Measurements from ENCODE around the gene TPH2. TPM values are rescaled to one million over a fixed set of nuclear protein-coding genes. Genes with fewer than 3 reads are reported as not detected.

The TPH2 gene
- total and polyA plus RNA-seq, 2 experiments from 2014 or later: not detected

DNA sequence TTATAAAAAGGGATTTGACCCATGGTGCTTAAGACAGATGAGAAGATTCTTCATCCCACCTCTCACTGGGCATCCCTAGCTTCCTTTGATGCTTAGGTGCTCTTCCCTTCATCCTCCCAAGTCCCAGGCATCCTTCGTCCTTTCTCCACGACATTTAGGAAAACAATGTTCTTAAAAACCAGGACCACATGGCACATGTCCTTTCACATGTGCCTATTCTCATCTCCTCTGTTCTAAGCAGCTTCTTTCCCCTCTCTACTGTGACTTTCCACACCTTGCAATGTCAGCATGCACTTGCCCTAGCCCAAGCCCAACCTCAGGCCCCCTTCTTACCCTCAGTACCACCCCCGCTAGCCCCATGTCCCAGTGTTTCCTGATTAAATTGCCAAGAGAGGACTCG is 12.2 kb downstream of the TPH2 start:
- no peaks in the 10 kb centered on the region for H3K9me2 ChIP-seq (ENCODE audit: insufficient read depth)
- no peak overlapping the region for H3K4me2 ChIP-seq (ENCODE audit: unreplicated experiment)
- no peak overlapping the region for H3K27ac ChIP-seq
- no peaks in the 10 kb centered on the region for H4K20me1 ChIP-seq (ENCODE audit: insufficient read depth)
- no peak overlapping the region for H3K4me3 ChIP-seq
- no peak for DNase-seq
- H3K4me1 ChIP-seq (ENCODE audit: insufficient read depth): peaks cover 9% of the 10 kb centered on the region
- no peak overlapping the region for H2AFZ ChIP-seq
- peaks cover 7% of the 10 kb centered on the region; the same call in 1 of the 2 replicates for H3F3A ChIP-seq (ENCODE audit: insufficient read depth)
- 50 to 54% methylated on average over 4 of the region's 4 CpGs for WGBS, 2 experiments (ENCODE audit: low coverage in 1 of 2, low lambda C conversion rate in 2 of 2, missing lambda C conversion rate in 2 of 2)
- TF ChIP-seq EZH2 (IDR thresholded peaks at IDR 0.05; ENCODE audit: insufficient read depth, poor library complexity, severe bottlenecking) (no peak), EZH2phosphoT487 (IDR thresholded peaks at IDR 0.05; ENCODE audit: insufficient read depth, low read depth) (no peak)
- H3K36me3 ChIP-seq (ENCODE audit: low read depth): no peaks in the 10 kb centered on the region
- H3K9ac ChIP-seq: no peak overlapping the region
- H3K79me2 ChIP-seq (ENCODE audit: insufficient read depth): no peaks in the 10 kb centered on the region
- in situ Hi-C loops (cut with MboI): no loop called here
- H3K9me3 ChIP-seq (ENCODE audit: low read depth): no peaks in the 10 kb centered on the region
- 0 out of 2 replicates have a peak, but pooled peaks cover 4% of the 10 kb centered on the region for H3K27me3 ChIP-seq (replicated peaks; ENCODE audit: insufficient read depth)

DNA sequence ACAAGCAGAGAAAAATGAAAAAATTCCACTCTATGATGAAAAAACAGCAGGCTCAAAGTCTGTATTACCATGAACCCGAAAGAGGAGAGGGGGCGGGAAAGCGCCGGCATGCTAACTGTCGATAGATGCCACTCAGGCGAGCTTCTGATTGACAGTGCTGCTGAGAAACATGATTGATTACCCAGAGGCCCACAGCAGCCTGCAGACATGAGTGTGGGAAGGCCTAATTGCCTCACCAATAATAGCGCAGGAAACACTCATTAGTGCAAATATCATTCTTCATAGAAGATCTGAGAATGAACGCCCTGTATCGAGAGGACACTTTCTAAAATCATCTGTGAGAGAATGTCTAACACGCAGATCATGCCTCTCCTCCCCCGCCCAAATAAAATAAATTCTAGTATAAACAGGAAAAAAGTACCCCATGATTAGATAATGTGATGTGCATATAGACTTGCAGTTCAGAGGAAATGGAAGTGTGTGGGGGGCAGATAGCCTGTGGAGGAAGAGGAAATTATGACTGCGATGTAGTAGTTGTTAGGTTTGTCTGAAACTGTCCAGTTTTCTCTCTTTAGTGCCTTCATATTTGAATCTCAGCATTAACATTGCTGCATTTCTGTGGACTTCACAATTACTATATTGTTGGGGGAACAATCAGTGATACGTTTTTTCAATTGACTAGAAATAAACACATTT is 15.6 kb downstream of the TPH2 start:
- no peak for DNase-seq
- H3K4me3 ChIP-seq: no peak overlapping the region
- H3K9me2 ChIP-seq (ENCODE audit: insufficient read depth): no peaks in the 10 kb centered on the region
- H2AFZ ChIP-seq: no peak overlapping the region
- WGBS, 2 experiments (ENCODE audit: low coverage in 1 of 2, low lambda C conversion rate in 2 of 2, missing lambda C conversion rate in 2 of 2): 58% methylated on average over 13 of the region's 13 CpGs
- H3K9ac ChIP-seq: no peak overlapping the region
- H3K4me1 ChIP-seq (ENCODE audit: insufficient read depth): peaks cover 22% of the 10 kb centered on the region
- in situ Hi-C loops (cut with MboI): no loop called here
- no peaks in the 10 kb centered on the region for H3K27me3 ChIP-seq (replicated peaks; ENCODE audit: insufficient read depth)
- peaks cover 15% of the 10 kb centered on the region for H3F3A ChIP-seq (ENCODE audit: insufficient read depth)
- no peak for TF ChIP-seq EZH2phosphoT487 (IDR thresholded peaks at IDR 0.05; ENCODE audit: insufficient read depth, low read depth)
- TF ChIP-seq EZH2 (IDR thresholded peaks at IDR 0.05; ENCODE audit: insufficient read depth, poor library complexity, severe bottlenecking): no peak
- no peaks in the 10 kb centered on the region for H3K9me3 ChIP-seq (ENCODE audit: low read depth)
- no peaks in the 10 kb centered on the region for H3K36me3 ChIP-seq (ENCODE audit: low read depth)
- no peak overlapping the region for H3K4me2 ChIP-seq (ENCODE audit: unreplicated experiment)
- no peaks in the 10 kb centered on the region for H4K20me1 ChIP-seq (ENCODE audit: insufficient read depth)
- H3K79me2 ChIP-seq (ENCODE audit: insufficient read depth): no peaks in the 10 kb centered on the region
- H3K27ac ChIP-seq: no peak overlapping the region

DNA sequence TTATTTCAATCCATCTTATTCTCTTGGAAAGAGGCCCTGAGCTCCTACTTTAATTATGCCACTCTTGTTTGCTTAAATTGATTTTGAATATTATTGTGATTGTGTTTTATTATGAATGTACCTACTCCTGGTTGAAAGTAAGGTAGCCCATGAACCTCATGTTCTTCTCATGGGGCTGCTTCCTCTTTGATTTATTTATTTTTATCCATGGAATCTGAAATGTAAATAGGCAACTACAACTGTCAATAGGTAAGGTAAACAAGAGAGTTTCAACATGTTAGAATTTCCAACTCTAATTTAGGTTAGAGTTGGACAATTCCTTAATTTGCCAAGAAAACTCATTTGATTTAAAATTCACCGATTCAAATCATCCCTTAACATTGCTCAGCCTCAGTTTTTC is 16.2 kb downstream of the TPH2 start:
- no peaks in the 10 kb centered on the region for H3K27me3 ChIP-seq (replicated peaks; ENCODE audit: insufficient read depth)
- no peaks in the 10 kb centered on the region for H3K9me3 ChIP-seq (ENCODE audit: low read depth)
- H3K4me1 ChIP-seq (ENCODE audit: insufficient read depth): peaks cover 27% of the 10 kb centered on the region
- no peaks in the 10 kb centered on the region for H3K79me2 ChIP-seq (ENCODE audit: insufficient read depth)
- H3K4me3 ChIP-seq: no peak overlapping the region
- in situ Hi-C loops (cut with MboI): no loop called here
- H3F3A ChIP-seq (ENCODE audit: insufficient read depth): peaks cover 15% of the 10 kb centered on the region
- no peak overlapping the region for H2AFZ ChIP-seq
- no peak overlapping the region for H3K4me2 ChIP-seq (ENCODE audit: unreplicated experiment)
- no peaks in the 10 kb centered on the region for H3K9me2 ChIP-seq (ENCODE audit: insufficient read depth)
- H3K36me3 ChIP-seq (ENCODE audit: low read depth): no peaks in the 10 kb centered on the region
- no peaks in the 10 kb centered on the region for H4K20me1 ChIP-seq (ENCODE audit: insufficient read depth)
- no peak for DNase-seq
- WGBS, 2 experiments (ENCODE audit: low coverage in 1 of 2, low lambda C conversion rate in 2 of 2, missing lambda C conversion rate in 2 of 2): 68 to 78% methylated on average over 1 of the region's 1 CpG
- no peak for TF ChIP-seq EZH2 (IDR thresholded peaks at IDR 0.05; ENCODE audit: insufficient read depth, poor library complexity, severe bottlenecking)
- TF ChIP-seq EZH2phosphoT487 (IDR thresholded peaks at IDR 0.05; ENCODE audit: insufficient read depth, low read depth): no peak
- no peak overlapping the region for H3K27ac ChIP-seq
- no peak overlapping the region for H3K9ac ChIP-seq

DNA sequence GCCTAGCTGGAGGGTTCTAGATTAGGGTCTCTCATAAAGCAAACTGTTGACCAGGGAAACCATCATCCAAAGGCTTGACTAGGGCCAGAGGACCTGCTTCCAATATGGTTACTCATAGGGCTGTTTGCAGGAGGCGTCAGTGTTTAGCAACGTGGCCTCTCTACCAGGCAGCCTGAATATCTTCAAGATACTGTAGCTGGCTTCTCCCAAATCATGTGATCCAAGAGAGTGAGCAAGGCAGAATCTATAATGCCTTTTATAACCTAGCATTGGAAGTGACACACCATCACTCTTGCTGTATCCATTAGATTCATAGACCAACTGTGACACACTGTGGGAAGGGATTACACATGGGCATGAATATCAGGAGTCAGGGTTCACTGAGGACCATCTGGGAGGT is 17.3 kb downstream of the TPH2 start:
- peaks cover 27% of the 10 kb centered on the region for H3K4me1 ChIP-seq (ENCODE audit: insufficient read depth)
- no peaks in the 10 kb centered on the region for H3K36me3 ChIP-seq (ENCODE audit: low read depth)
- H3F3A ChIP-seq (ENCODE audit: insufficient read depth): peaks cover 15% of the 10 kb centered on the region
- H3K9me2 ChIP-seq (ENCODE audit: insufficient read depth): no peaks in the 10 kb centered on the region
- in situ Hi-C loops (cut with MboI): no loop called here
- H3K27me3 ChIP-seq (replicated peaks; ENCODE audit: insufficient read depth): no peaks in the 10 kb centered on the region
- no peak overlapping the region for H3K4me3 ChIP-seq
- H4K20me1 ChIP-seq (ENCODE audit: insufficient read depth): no peaks in the 10 kb centered on the region
- 11 to 17% methylated on average over 2 of the region's 2 CpGs for WGBS, 2 experiments (ENCODE audit: low coverage in 1 of 2, low lambda C conversion rate in 2 of 2, missing lambda C conversion rate in 2 of 2)
- H3K9ac ChIP-seq: no peak overlapping the region
- no peaks in the 10 kb centered on the region for H3K9me3 ChIP-seq (ENCODE audit: low read depth)
- no peak overlapping the region for H3K27ac ChIP-seq
- peak; percentile 81 for DNase-seq
- H3K4me2 ChIP-seq (ENCODE audit: unreplicated experiment): no peak overlapping the region
- no peaks in the 10 kb centered on the region for H3K79me2 ChIP-seq (ENCODE audit: insufficient read depth)
- 0 out of 2 replicates have a peak overlapping the region, but pooled peaks have one; percentile 3 for H2AFZ ChIP-seq
- TF ChIP-seq EZH2 (IDR thresholded peaks at IDR 0.05; ENCODE audit: insufficient read depth, poor library complexity, severe bottlenecking) (no peak), EZH2phosphoT487 (IDR thresholded peaks at IDR 0.05; ENCODE audit: insufficient read depth, low read depth) (no peak)
